Heart right ventricle (tissue), 16 donors: ENCODE data around the gene KLF13. TPM values are rescaled to one million over a fixed set of nuclear protein-coding genes. Genes with fewer than 3 reads are reported as not detected.

Experiments used
- ATAC-seq, 8 donors: fragments of 200-7000 bp; cut with Tn5 transposase; one replicate each; pipeline ENCODE4 v1.9.1; 2020; ENCODE audit warnings: mild to moderate bottlenecking in 8 of 8, moderate library complexity in 8 of 8, moderate number of reproducible peaks in 1 of 8
- DNase-seq, 2 donors: peaks; one replicate each; pipeline ENCODE4 v3.0.0-alpha.2; 2020
- H3K27ac ChIP-seq, 10 donors: fragments of 200-600 bp; sonication (generic) in 2 of 10; one replicate each; pipeline versions ENCODE4 v1.5.0 to v1.8.0; 2020 to 2022; ENCODE audit warnings: mild to moderate bottlenecking in 3 of 10
- H3K27me3 ChIP-seq, 7 donors: fragments of 200-600 bp; one replicate each; pipeline ENCODE4 v1.8.0; 2021 to 2022; ENCODE audit warnings: mild to moderate bottlenecking in 2 of 7
- H3K36me3 ChIP-seq, 9 donors: fragments of 200-600 bp; sonication (generic) in 1 of 9; one replicate each; pipeline versions ENCODE4 v1.5.0 to v1.8.0; 2020 to 2022; ENCODE audit warnings: mild to moderate bottlenecking in 2 of 9
- H3K4me1 ChIP-seq, 9 donors: fragments of 200-600 bp; sonication (generic) in 1 of 9; one replicate each; pipeline versions ENCODE4 v1.5.0 to v1.8.0; 2020 to 2022; ENCODE audit warnings: mild to moderate bottlenecking in 4 of 9
- H3K4me3 ChIP-seq, 10 donors: fragments of 200-600 bp; sonication (generic) in 2 of 10; one replicate each; pipeline versions ENCODE4 v1.5.0 to v1.8.0; 2020 to 2022; ENCODE audit warnings: mild to moderate bottlenecking in 7 of 10, moderate library complexity in 2 of 10
- H3K9me3 ChIP-seq, 11 donors: fragments of 200-600 bp in 10 of 11; sonication (generic) in 2 of 11; one replicate each; pipeline versions ENCODE4 v1.5.0 to v1.8.0; 2013 to 2022; ENCODE audit warnings: mild to moderate bottlenecking in 2 of 11, control low read depth in 1 of 11, moderate library complexity in 1 of 11
- WGBS, 2 donors: extraction: QIAGEN DNeasy Blood & Tissue Kit; methylation state at CpG; one replicate each; pipeline ENCODE4 v1.1.7; 2013; ENCODE audit warnings: inconsistent platforms in 1 of 2; 5-methylcytosine and 5-hydroxymethylcytosine counted together
- intact Hi-C, 10 donors: fragments of 100-400 bp; cut with DNase I; formaldehyde crosslinking; loops; one replicate each; pipeline versions ENCODE4 v1.11.1 to v1.14.2; 2022
- polyA plus RNA-seq, 2 donors: library from polyadenylated mRNA; stranded (reverse); fragments of 200-250 nt; gene quantifications; one replicate each; pipeline ENCODE4 v1.2.3, GENCODE V29; 2013
- total RNA-seq, 10 donors: library from RNA; stranded (reverse); fragmentation: NEBNext Ultra II Directional in 3 of 10; extraction: Animal tissue kit (Norgen Biotek cat#: 25700) in 3 of 10; gene quantifications; one replicate each; pipeline versions ENCODE4 v1.2.1 to v1.2.4, GENCODE V29; 2021 to 2023
- TF ChIP-seq, protein P1 (sequence below), 9 donors: fragments of 200-600 bp; sonication (generic) in 2 of 9; IDR thresholded peaks; one replicate each; pipeline versions ENCODE4 v1.5.0 to v1.8.0; 2021 to 2022; ENCODE audit warnings: antibody characterized with exemption in 9 of 9, mild to moderate bottlenecking in 5 of 9, moderate library complexity in 1 of 9
- donor health status: Arrhythmogenic right ventricular cardiomyopathy.
- donor health status: ischemic (EF 13 %, LVEDD 7.1; RV severe dilation, severe dysfunction).
- donor health status: healthy with polysubstance abuse.
- donor health status: DM: no; HTN: yes; CAD: no.
- donor health status: DM: no; HTN: no; CAD: no.
- donor health status: ischemic (EF 25% LVEDD 6.9; RV normal size, moderate dysfunction).
- donor health status: ischemic (EF 25% LVEDD 5.7; RV mildly dilated, moderate dysfunction).
- donor health status: healthy.
- donor health status: DM: yes; HTN: yes; CAD: no.
- donor health status: Ischemic cardiomyopathy.
- donor health status: ischemic (EF 35%, LVEDD 5.7; RV mildly dilated, moderate dysfunction).
- donor health status: nonischemic (EF 11% LVEDD 7.7; RV severe dilation, severe dysfunction).
- donor health status: DM: yes; HTN: yes; CAD: no.
- donor health status: PGD.
- donor health status: ischemic (EF 29% LVEDD 5.4; RV normal size, mild dysfunction).
- donor health status: nonischemic (EF 23%, LVEDD 6.1; RV moderate dilation, normal function).

The KLF13 gene
- total and polyA plus RNA-seq, 12 donors, result 28.4 to 101 (median 45.0) TPM

DNA sequence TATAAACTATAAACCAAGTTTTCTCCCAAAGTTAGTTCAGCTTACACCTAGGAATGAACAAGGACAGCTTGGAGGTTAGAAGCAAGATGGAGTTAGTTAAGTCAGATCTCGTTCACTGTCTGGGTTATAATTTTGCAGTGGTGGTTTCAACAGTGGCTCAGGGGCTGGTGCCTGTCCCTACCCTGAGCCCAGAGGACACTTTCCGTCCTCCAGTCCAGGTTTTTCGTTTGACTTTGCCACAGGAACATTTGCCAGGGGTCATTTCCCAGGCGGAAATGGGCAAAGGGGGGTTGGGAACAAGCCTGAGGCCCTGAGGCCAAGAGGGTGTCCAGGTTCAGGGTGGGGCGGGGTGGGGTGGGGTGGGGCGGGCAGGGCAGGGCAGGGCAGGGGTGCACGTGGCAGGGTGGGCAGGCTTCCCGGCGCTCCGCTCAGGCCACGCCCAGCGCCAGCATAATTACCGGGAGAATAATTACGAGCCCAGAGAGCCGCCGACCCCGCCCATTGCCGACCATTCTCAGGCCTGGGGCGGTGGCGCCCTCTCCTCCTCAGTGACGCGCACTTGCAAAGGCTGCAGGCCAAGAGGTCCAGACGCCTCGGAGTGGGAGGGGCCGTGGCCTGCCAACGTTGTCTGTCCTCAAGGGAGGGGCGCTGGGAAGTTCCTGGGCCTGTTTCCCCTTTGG is 70.4 kb downstream of the KLF13 start:
- Histone ChIP-seq H3K4me1 (peaks cover 13 to 59% (median 32%) of the 10 kb centered on the region in 9 donors), H3K27me3 (peaks cover 0 to 11% (median 0%) of the 10 kb centered on the region in 7 donors), H3K36me3 (no peaks in the 10 kb centered on the region), H3K27ac (peak overlapping the region; percentile 25 to 88 (median 83)), H3K4me3 (peak overlapping the region in 4 of 10 donors; percentile 4 to 32 (median 14)), H3K9me3 (no peaks in the 10 kb centered on the region)
- TF ChIP-seq, protein P1, sequence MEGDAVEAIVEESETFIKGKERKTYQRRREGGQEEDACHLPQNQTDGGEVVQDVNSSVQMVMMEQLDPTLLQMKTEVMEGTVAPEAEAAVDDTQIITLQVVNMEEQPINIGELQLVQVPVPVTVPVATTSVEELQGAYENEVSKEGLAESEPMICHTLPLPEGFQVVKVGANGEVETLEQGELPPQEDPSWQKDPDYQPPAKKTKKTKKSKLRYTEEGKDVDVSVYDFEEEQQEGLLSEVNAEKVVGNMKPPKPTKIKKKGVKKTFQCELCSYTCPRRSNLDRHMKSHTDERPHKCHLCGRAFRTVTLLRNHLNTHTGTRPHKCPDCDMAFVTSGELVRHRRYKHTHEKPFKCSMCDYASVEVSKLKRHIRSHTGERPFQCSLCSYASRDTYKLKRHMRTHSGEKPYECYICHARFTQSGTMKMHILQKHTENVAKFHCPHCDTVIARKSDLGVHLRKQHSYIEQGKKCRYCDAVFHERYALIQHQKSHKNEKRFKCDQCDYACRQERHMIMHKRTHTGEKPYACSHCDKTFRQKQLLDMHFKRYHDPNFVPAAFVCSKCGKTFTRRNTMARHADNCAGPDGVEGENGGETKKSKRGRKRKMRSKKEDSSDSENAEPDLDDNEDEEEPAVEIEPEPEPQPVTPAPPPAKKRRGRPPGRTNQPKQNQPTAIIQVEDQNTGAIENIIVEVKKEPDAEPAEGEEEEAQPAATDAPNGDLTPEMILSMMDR (IDR thresholded peaks at IDR 0.05), result peak in 5 of 9 donors; percentile 36 to 60 (median 51)
- intact Hi-C loops, result loop anchor here in 8 of 10 donors (1.0 to 10.0 kb wide), 11 partner anchors 30 to 182 kb away; partner anchors contain the start of gene KLF13 (in 3 of the 8)
- peak; percentile 94 to 95 for DNase-seq
- 2 to 3% methylated on average over 27 of the region's 27 CpGs for WGBS, 2 donors
- peak; percentile 82 to 94 (median 92) for ATAC-seq

DNA sequence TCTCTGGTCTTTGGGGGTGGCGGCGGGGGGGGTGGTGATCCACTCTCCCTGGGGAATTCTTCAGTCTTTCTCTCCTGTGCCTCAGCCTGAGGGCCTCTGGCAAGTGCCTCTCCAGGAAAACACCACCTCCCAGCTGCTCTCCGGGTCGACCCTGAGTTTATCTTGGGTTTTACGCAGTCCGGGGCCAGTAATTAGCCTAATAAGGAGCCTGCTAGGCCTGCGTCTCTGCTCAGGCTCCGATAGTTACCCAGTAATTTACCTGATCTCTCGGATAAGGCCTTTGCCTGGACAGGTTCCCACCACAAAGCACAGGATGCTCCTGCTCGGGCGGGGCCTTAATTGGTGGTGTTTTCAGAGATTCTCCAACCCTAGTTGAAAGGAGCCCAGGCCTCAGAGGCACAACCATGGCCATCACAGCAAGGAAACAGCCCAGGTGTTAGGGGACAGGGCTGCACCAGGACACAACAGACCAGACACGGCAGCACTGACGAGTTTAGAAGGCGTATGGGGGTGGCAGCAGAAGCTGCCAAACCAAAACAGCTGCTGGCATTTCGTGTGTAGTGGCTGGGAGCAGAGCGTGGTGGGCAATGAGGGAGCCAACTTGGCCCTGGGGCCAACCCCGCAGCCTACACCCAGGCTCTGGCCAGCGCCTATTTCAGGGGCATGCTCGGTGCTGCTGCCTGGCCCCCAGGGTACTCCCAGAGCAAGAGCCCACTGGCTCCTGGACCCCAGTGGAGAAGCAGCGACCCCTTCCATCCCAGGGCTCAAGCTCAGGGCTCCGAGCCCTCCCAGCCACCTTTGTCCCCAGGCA is 71.4 kb downstream of the KLF13 start:
- 66 to 69% methylated on average over 21 of the region's 21 CpGs for WGBS, 2 donors
- Histone ChIP-seq H3K27ac (peak overlapping the region; percentile 25 to 88 (median 83)), H3K27me3 (peaks cover 0 to 8% (median 0%) of the 10 kb centered on the region in 7 donors), H3K9me3 (no peaks in the 10 kb centered on the region), H3K36me3 (no peaks in the 10 kb centered on the region), H3K4me3 (no peak overlapping the region), H3K4me1 (peaks cover 13 to 58% (median 37%) of the 10 kb centered on the region in 9 donors)
- intact Hi-C loops, result loop anchor here in 8 of 10 donors (1.0 to 10.0 kb wide), 11 partner anchors 31 to 183 kb away; partner anchors contain the start of gene KLF13 (in 3 of the 8)
- DNase-seq, result peak in 1 of 2 donors; percentile 21
- peak in 1 of 8 donors; percentile 7 for ATAC-seq
- TF ChIP-seq, protein P1 (IDR thresholded peaks at IDR 0.05), result no peak

DNA sequence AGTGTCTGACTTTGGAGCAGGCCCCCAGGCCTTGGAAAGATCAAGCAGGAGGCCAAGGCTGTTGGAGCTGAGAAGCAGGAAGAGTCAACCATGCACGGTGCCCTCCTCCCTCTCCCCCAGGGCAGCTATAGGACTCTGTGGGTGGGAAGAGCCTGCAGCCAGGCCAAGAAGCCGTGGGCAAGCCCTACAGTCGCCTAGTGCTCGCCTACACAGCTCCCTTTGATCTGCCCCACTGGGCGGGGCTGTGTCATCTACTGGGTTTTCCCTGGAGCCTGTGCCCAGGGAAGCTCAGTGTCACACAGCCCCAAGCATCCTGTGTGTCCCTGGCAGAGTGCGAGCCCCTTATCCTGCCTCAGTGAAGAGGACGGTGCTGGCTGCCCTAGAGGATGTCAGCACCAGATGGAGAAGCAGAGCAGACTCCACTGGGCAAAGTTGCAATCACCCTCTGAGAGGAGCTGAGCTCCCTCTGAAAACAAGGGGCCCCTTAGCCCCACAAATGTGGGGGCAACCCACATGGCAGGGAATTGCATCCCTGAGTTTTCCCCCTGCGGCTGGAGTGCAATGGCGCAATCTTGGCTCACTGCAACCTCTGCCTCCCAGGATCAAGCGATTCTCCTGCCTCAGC is 72.2 kb downstream of the KLF13 start:
- no peak for DNase-seq
- peak in 1 of 8 donors; percentile 4 for ATAC-seq
- intact Hi-C loops, result loop anchor here in 7 of 10 donors (5.0 to 10.0 kb wide), 7 partner anchors 39 to 184 kb away; partner anchors contain the start of gene KLF13 (in 1 of the 7)
- H3K27ac ChIP-seq, result peak overlapping the region in 9 of 10 donors; percentile 52 to 88 (median 83)
- no peaks in the 10 kb centered on the region for H3K9me3 ChIP-seq
- 58 to 70% methylated on average over 10 of the region's 10 CpGs for WGBS, 2 donors
- TF ChIP-seq, protein P1 (IDR thresholded peaks at IDR 0.05), result no peak
- no peak overlapping the region for H3K4me3 ChIP-seq
- H3K36me3 ChIP-seq, result no peaks in the 10 kb centered on the region
- peaks cover 0 to under 1% (median 0%) of the 10 kb centered on the region in 7 donors for H3K27me3 ChIP-seq
- peaks cover 13 to 58% (median 38%) of the 10 kb centered on the region in 9 donors for H3K4me1 ChIP-seq
